A673 (cell line): ENCODE data around the gene ATP9A. TPM values are rescaled to one million over a fixed set of nuclear protein-coding genes. Genes with fewer than 3 reads are reported as not detected.

Experiments used
- BruUV-seq: library from RNA; stranded (reverse); fragments of 400-500 nt; replicated peaks from 2 replicates; lab custom pipeline; 2021; lab: Mats Ljungman, UMichigan
- CTCF ChIA-PET: fragments of 300-600 bp; sonication (Branson Sonifier 250); formaldehyde crosslinking; loops from one replicate; lab custom pipeline; 2022; ENCODE audit warnings: antibody characterized with exemption; lab: Charles Lee
- POLR2A ChIA-PET: fragments of 300-600 bp; sonication (Branson Sonifier 250); formaldehyde crosslinking; loops from one replicate; lab custom pipeline; 2022; ENCODE audit warnings: antibody characterized with exemption; ENCODE audit not compliant: low non-redundant PET; lab: Charles Lee
- DNase-seq: peaks from one replicate; pipeline ENCODE4 v3.0.0-alpha.2; 2015; ENCODE audit warnings: low spot score
- H3K27ac ChIP-seq: fragments of 200-600 bp; sonication (generic); 2 replicates; pipeline ENCODE4 v1.5.1; 2016; ENCODE audit warnings: mixed run types, low read depth, mild to moderate bottlenecking, mixed read lengths, antibody characterized with exemption, low read length; ENCODE audit not compliant: poor library complexity, severe bottlenecking
- H3K27me3 ChIP-seq: fragments of 200-600 bp; sonication (generic); replicated peaks from 2 replicates; pipeline ENCODE4 v1.6.1; 2017; ENCODE audit warnings: mixed run types, low read depth, mild to moderate bottlenecking, mixed read lengths, antibody characterized with exemption, low read length; ENCODE audit not compliant: insufficient read depth, poor library complexity
- H3K36me3 ChIP-seq: fragments of 200-600 bp; sonication (generic); 2 replicates; pipeline ENCODE4 v1.6.1; 2016; ENCODE audit warnings: mixed run types, mild to moderate bottlenecking, mixed read lengths, antibody characterized with exemption, low read length; ENCODE audit not compliant: insufficient read depth, poor library complexity, severe bottlenecking
- H3K4me1 ChIP-seq: fragments of 200-600 bp; sonication (generic); 2 replicates; pipeline ENCODE4 v1.6.1; 2017; ENCODE audit warnings: mixed run types, mild to moderate bottlenecking, mixed read lengths, antibody characterized with exemption, low read length; ENCODE audit not compliant: insufficient read depth, poor library complexity, severe bottlenecking
- H3K4me3 ChIP-seq: fragments of 200-600 bp; sonication (generic); 2 replicates; pipeline ENCODE4 v1.5.1; 2016; ENCODE audit warnings: low read depth, mixed run types, mild to moderate bottlenecking, mixed read lengths, low read length; ENCODE audit not compliant: poor library complexity, severe bottlenecking
- H3K9me3 ChIP-seq: fragments of 200-600 bp; sonication (generic); 2 replicates; pipeline ENCODE4 v1.6.1; 2016; ENCODE audit warnings: mixed run types, low read depth, mild to moderate bottlenecking, mixed read lengths, antibody characterized with exemption, low read length; ENCODE audit not compliant: poor library complexity, severe bottlenecking
- EZH2 ChIP-seq: fragments of 200-600 bp; sonication (generic); IDR thresholded peaks from 2 replicates; pipeline ENCODE4 v1.6.1; 2017; ENCODE audit warnings: borderline replicate concordance, low read depth, mild to moderate bottlenecking, mixed read lengths, antibody characterized with exemption, low read length; ENCODE audit not compliant: poor library complexity, severe bottlenecking
- intact Hi-C: fragments of 100-400 bp; cut with micrococcal nuclease; formaldehyde crosslinking; loops from one replicate; pipeline ENCODE4 v1.10.0; 2022; ENCODE audit not compliant: unreplicated experiment
- total RNA-seq: library from RNA; stranded (reverse); gene quantifications from 2 replicates; pipeline ENCODE4 v1.2.3, GENCODE V29; 2021
- TF ChIP-seq, protein P1 (sequence below): fragments of 300-800, 200-600 bp; sonication (generic); conservative IDR thresholded peaks from 2 replicates; pipeline ENCODE4 v1.5.1; 2017; ENCODE audit warnings: low read depth, mild to moderate bottlenecking, antibody characterized with exemption, low read length, moderate library complexity, mixed read lengths

The ATP9A gene
- total RNA-seq, 1 experiment from 2014 or later, result 31.2 TPM

DNA sequence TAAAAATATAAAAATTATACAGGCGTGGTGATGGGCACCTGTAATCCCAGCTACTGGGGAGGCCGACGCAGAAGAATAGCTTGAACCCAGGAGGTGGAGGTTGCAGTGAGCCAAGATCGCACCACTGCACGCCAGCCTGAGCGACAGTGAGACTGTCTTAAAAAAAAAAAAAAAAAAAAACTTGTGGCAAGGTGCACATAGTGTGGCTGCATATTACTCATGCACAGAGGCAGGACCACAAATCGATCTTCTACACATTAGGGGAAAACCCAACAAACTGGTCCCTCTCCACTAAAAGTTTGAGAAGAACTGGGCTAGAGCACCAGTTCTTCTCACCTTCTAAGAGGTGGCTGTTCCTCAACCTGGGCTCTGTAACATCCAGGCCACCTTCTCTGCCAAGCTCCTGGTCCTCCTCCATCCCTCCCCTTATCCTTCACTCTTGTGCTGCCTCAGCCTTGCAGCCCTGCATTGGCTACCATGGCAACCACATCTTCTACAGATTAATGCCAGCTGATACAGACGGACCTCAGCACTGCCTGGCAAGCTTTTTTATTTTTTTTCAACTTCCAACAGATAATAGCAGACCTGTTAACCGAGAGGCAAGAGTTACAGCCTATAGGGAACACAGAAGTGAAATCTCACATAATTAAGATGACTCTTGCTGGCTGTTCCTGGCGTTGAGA is 88.0 kb downstream of the ATP9A start:
- Histone ChIP-seq H3K27me3 (no peaks in the 10 kb centered on the region), H3K9me3 (no peaks in the 10 kb centered on the region), H3K4me3 (no peak overlapping the region), H3K4me1 (peaks cover 14% of the 10 kb centered on the region), H3K27ac (no peak overlapping the region), H3K36me3 (peaks cover 7% of the 10 kb centered on the region)
- TF ChIP-seq, protein P1, sequence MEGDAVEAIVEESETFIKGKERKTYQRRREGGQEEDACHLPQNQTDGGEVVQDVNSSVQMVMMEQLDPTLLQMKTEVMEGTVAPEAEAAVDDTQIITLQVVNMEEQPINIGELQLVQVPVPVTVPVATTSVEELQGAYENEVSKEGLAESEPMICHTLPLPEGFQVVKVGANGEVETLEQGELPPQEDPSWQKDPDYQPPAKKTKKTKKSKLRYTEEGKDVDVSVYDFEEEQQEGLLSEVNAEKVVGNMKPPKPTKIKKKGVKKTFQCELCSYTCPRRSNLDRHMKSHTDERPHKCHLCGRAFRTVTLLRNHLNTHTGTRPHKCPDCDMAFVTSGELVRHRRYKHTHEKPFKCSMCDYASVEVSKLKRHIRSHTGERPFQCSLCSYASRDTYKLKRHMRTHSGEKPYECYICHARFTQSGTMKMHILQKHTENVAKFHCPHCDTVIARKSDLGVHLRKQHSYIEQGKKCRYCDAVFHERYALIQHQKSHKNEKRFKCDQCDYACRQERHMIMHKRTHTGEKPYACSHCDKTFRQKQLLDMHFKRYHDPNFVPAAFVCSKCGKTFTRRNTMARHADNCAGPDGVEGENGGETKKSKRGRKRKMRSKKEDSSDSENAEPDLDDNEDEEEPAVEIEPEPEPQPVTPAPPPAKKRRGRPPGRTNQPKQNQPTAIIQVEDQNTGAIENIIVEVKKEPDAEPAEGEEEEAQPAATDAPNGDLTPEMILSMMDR, result no peak
- no peak for TF ChIP-seq EZH2
- CTCF ChIA-PET, result no interaction called here
- no TSS peak for BruUV-seq
- POLR2A ChIA-PET, result interaction anchor here (0.6 kb wide), 1 partner anchor 286 kb away, joined by 5 read pairs; no protein-coding TSS in a partner anchor
- no peak for DNase-seq
- intact Hi-C loops, result no loop called here

DNA sequence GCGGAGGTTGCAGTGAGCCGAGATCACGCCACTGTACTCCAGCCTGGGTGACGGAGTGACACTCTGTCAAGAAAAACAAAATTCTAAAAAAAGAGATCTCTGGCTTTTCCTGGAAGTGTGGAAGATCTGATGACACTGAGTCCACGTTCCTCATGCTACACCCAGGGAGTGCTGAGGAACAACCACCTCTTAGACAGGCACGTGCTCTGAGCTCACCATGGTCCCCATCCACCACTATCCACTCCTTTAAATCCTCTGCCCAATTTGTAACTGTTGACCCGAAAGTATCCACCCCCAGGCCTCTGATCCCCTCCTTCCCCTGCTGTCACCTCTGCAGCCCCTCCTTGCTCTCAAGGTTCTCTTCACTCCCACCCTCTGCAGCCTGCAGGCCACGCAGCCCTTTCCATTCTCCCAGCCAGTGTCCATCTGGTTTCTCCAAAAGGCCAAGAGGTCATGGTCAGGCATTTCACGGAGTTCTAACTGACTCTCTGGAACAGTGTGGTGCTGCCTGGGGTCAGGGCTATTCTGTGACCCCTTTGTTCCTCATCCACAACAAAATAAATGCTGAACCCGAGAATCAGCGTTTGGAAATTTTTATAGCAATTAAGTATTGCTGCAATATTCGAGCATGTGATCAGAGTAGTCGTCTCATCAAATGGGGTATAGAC is 88.8 kb downstream of the ATP9A start:
- BruUV-seq, result no TSS peak
- CTCF ChIA-PET, result no interaction called here

DNA sequence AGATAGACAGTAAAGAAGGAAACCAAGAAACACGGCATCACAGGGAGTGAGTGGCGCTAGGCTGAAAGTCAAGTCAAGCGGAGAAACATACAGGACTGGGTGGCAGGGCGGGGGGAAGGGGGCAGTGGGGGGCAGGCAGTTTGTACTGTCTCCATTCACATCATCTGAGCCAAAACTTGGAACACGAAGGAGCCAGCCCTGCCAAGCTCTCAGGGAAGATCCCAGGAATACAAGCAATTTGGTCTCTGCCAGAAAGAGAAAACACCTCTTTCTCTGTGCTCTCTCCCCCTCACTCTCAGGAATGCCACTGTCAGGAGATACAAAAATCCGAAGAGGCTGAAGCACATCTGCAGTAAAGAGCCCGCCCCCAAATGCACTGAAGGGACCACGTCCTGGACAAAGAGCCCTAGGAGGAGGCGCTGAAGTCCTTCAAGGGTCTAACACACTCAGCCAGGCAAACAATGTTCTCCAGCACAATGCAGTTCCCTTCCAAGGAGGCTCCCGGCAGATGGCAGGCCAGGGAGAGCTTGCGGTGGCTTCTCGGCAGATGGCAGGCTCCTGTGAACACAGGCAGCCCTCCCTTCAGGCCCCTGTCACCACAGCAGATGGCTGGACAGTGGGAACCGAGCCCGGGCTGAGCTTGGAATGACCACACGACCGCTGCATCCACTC is 90.0 kb downstream of the ATP9A start:
- ChIA-PET POLR2A (no interaction called here), CTCF (no interaction called here)
- Histone ChIP-seq H3K9me3 (no peaks in the 10 kb centered on the region), H3K36me3 (peaks cover 10% of the 10 kb centered on the region), H3K27me3 (no peaks in the 10 kb centered on the region), H3K4me3 (no peak overlapping the region), H3K4me1 (peaks cover 14% of the 10 kb centered on the region), H3K27ac (peak overlapping the region; percentile 56)
- no peak for DNase-seq
- TF ChIP-seq, protein P1, result no peak
- TF ChIP-seq EZH2, result no peak
- intact Hi-C loops, result no loop called here
- no TSS peak for BruUV-seq

More for the DNA sequence above, 88.8 kb downstream of the ATP9A start:
- no peaks in the 10 kb centered on the region for H3K27me3 ChIP-seq
- no peaks in the 10 kb centered on the region for H3K9me3 ChIP-seq
- no peak overlapping the region for H3K4me3 ChIP-seq
- POLR2A ChIA-PET, result no interaction called here
- peaks cover 14% of the 10 kb centered on the region for H3K4me1 ChIP-seq
- intact Hi-C loops, result no loop called here
- DNase-seq, result no peak
- TF ChIP-seq, protein P1, result no peak
- TF ChIP-seq EZH2, result no peak
- peaks cover 7% of the 10 kb centered on the region for H3K36me3 ChIP-seq
- H3K27ac ChIP-seq, result no peak overlapping the region
